NCI-H1694 treated with DMSO at 0.1 percent for 48 hours (cell line): Measurements from ENCODE around the gene ANKRD12.

Experiments
- DNase-seq: peaks from one replicate; lab custom pipeline; 2025; lab: John Stamatoyannopoulos, UW

ANKRD12 gene

DNA sequence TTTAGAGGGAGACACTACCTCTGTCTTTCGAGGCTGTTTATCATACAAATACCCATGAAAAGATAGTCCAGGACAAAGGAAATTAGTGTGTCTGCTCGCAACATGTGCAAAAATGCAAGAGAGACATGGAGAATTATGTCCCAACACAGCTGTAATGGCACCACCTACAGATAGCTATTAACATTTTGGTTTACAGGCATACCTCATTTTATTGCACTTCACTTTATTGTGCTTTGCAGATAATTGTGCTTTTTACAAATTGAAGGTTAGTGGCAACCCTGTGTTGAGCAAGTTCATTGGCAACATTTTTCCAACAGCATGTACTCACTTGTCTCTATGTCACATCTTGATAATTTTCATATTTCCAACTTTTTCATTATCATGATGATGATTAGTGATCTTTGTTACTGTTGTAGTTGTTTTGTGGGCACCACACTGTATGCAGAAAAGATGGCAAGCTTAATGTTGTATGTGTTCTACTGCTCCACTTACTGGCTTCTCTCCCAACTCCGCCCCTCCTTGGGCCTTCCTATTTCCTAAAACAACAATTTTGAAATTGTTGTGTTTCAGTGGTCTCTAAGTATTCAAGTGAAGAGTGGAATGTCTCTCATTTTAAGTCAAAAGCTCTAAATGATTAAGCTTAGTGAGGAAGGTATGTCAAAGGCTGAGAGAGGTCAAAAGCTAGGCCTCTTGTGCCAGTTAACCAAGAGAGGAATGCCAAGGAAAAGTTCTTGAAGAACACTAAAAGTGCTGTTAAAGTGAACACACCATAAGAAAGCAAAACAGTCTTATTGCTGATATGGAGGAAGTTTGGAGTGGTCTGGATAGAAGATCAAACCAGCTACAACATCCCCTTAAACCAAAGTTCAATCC, 52.0 kb downstream of the ANKRD12 start:
- DNase-seq, result no peak

DNA sequence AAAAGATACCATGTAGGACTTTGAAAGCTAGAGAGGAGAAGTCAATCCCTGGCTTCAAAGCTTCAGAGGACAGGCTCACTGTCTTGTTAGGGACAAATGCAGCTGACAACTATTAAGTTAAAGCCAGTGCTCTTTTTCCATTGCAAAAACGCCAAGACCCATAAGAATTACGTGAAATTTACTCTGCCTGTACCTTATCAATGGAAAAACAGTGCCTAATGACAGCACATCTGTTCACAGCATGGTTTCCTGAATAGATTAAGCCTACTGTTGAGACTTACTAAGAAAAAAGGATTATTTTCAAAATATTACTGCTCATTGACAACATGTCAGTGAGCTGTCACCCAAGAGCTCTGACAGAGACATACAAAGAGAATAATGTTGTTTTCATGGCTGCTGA, 52.9 kb downstream of the ANKRD12 start:
- DNase-seq, result no peak

DNA sequence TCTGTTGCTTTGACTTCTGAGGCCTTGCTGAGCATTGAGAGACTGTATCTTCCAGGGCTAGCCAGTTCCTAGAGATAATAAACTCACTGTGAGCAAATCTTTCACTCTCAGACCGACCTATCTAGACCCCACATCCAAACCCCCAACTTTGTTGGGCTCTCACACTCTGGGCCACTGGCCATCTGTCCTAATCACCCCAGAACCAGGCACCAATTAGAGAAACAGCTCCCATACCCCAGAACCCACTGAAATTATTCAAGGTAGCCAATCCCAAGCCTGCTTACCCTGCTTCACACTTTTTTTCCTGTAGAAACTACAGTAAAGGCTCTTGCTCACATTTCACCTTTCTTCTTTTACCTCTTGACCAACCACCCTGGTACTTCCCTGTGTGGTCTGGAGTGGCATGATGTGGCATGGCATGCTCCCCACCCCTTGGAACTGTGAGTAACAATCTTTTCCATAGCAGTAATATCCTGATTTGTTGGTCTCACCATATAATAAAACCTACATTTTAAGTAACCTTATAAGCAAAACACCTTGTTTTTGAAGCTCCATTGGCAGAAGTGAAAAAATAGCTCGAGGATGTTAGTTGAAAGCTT, 55.2 kb downstream of the ANKRD12 start:
- no peak for DNase-seq

DNA sequence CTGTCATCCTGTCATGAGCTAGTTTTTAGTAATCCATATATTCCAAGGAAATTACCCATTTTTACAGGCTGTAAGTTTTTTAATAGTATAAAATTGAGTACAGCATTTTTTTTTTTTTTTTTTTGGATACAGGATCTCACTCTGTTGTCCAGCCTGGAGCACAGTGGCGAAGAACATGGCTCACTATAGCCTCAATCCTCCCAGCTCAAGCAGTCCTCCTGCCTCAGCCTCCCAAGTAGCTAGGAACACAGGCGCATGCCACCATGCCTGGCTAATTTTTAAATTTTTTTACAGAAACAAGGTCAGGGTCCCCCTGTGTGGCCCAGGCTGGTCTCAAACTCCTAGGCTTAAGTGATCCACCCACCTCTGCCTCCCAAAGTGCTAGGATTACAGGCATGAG, 56.5 kb downstream of the ANKRD12 start:
- no peak for DNase-seq

DNA sequence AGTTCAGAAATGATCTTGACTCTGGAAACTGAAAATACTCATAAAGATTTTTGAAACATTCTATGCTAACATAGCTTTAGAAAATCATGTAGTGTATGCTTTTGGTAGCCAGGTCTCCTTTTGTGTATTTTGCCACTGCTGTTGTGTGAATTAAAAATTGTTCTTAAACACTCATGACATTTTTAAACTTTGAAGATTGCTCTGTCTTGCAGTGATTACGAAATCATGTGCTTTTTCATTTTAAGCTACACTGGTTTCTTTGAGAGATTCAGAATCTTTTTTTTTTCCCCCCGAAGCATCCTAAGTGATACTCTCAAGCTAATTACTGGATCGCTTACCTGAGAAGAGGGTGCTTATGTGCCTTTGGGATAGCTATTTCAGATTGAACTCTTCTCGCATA, 60.0 kb downstream of the ANKRD12 start:
- DNase-seq, result no peak

DNA sequence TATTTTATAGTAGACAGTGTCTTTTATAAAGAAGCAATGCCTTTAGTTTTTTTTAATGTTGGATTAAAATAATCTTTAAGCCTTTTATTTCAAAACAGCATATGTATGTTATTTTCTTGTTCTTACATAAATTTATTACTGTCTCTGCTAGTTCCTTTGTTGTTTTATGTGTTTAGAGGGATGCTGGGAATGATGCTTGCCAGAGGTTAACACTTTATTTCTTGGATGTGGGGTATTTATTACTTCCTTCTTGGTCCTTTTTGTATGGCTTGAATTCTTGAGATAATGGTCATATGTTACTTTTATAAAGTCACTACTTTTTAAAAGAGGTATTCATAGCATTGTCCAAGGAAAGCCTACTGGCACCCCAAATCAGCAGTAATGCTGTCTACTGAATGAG, 63.1 kb downstream of the ANKRD12 start:
- no peak for DNase-seq

DNA sequence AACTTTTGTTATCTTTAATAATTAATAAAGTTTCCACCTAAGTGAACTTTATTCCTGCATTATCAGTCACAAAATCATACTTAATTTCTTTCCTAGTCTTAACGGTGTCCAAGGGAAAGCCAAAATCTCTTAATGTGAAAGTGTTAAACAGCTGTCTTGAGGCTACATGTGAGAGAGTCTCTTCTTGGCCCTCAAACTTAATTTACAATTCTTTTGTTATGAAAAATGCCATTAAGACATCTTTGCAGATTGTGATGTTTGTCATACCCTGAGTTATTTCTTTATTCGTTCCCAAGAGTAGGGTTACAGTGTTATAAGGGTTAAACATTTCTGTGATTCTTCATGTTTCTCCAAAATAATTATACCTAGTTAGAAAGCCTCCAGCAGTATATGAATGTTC, 64.6 kb downstream of the ANKRD12 start:
- no peak for DNase-seq

DNA sequence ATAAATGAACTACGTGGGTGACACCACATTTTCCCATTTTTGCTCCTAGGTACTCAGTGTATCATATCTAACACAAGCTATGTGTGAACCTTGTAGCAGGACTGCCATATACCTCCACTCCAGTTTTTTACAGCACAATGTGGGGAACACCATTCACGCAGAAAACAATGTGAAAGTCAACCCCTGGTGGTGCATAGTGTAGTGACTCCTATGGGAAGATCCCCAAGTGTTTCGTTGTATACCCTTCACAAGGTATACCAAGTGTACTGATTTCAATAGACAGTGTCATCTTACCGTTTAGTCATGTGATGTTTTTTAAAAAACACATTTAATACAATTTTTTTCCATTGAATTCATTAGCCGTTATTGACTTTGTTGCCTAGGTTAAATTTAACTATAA, 68.1 kb downstream of the ANKRD12 start:
- DNase-seq, result no peak

DNA sequence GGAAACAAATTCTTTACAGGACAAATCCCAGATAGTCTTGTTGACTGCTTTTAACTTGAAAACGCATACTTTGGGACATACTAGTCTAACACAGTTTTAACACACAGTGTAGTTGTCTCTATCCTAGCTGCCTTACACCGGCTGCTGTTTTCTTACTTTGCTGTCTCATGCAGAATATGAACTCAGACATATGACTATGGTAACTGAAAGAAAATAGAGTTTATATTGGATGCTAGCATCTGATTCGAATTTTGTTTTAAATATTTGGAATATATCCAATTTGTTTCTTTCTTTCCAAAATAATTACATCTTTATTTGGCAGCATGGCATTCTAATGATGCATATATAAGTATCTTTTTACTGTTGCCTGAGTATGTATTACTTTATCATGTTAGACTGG, 69.8 kb downstream of the ANKRD12 start:
- DNase-seq, result no peak

DNA sequence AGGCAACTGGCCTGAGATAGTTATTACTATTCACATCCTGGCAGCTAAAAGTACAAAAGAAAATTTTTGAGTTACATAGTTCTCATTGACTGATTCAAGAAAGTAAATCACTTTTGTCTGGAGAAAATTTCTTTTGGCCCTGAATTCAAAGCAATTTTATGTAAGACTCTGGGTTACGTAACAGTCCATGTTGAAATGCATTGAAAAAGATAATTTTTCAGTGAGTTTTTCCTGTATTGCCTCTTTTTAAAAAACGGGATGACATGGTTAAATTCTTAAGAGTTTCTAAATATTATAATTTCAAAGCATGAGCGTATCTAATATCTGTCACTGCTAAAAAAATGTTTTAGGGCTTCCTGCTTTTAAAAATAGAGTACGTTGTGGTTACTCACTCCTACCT, 72.7 kb downstream of the ANKRD12 start:
- DNase-seq, result no peak

DNA sequence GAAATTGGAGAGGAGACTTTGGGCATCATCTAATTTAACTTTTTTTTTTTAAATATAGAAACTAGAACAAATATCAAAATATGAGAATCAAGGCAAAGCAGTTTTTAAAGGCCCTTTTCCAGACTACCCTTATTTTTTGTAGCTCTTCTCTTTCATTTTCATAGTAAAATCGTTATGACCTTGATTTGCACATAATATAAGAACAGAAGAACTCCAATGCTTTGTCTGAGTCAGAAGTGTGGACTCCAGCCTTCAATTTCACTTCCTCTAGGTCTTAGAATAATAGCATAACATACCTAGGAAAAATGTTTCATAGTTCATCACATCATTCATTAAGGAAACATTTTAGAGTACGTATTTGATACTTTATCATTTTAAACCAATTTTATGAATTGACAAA, 74.4 kb downstream of the ANKRD12 start:
- no peak for DNase-seq

DNA sequence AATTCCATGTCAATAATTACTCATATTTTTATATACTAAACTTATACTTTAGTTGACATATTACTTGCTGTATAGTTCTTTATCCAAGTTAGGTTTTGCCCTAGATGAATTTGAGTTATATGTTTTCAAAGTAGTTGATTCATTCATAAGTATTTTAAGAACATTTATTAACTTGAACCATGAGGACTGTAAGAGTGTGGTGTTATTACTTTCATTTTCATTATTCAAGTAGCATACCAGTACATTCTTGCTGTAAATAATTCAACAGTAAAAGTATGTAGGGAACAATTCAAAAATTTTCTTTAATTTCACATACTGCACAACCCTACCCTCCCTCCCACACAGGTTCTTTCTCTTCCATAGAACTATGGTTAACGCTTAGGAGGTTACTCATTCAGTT, 75.4 kb downstream of the ANKRD12 start:
- DNase-seq, result no peak

DNA sequence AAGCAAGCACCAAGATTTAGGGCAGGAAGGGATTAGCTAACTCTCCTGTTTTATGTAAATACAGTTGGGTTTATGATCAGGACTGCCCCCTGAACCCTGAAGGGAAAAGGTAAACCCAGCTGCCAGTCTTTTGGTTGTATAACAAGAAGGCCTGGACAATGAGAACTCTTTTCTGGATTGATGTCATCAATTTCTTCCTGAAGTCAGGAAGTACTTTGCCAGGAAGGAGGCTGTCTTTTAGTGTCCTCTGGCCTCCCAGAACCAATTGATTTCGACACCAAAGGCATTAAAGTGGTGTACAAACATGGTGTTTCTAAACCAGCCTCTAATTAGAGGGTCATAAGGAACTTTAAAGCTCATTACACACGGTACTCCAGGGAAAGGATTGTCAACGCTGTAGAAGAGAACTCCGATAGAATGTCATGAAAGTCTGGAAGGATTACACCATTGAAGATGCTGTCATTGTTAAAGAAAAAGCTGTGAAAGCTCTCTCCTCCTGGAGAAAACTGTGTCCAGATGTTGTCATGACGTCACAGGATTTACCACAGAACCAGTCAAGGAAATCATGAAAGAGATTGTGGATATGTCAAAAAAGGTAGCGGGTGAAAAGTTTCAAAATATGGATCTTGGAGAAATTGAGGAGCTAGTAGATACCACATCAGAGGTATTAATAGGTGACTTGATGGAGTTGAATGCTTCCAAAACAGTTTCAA, 78.8 kb downstream of the ANKRD12 start:
- no peak for DNase-seq

DNA sequence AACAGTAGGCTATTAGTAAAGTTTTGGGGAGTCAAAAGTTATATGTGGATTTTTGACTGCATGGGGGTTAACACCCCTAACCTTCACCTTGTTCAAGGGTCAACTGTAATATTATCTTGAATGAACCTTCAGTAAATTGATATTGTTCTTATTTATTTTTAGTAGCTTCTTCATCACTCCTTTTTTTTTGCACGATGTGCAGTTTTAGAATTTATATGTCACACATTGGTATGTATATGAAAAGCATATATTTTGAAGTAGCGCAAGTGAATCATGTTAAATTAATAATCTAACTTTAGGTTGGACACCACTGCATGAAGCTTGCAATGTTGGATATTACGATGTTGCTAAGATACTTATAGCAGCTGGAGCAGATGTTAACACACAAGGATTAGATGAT, 79.9 kb downstream of the ANKRD12 start:
- DNase-seq, result no peak

DNA sequence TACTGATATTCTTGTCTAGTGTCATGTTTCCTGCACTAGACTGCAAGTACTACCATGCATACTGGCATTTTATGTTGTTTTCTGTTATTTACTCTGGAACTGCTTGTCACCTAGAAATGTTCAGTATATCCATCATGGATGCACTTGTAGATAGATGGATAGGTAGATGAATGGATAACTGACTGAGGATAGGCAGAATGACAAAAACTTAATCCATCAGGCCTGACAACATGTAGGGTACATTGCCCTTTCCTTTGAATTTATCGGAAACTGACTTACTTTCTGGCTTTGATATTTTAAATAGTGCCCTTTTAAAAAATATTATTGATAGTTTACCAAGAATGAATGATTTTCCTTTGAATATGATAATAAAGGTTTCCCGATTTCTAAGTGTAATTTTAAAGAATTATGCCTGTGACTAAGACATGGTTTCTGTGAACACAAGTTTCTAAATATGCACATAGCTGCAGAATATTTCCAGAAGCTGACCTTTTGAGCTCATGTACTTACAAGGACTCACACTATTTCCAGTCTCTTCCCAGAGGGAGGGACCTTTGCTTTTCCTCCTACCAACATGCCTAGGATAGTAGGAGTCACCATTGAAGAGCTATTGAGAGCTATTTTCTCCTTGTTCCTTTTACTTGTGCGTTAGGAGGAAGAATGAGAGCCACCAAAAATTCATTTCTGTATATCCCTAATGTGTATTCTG, 81.3 kb downstream of the ANKRD12 start:
- DNase-seq, result no peak

DNA sequence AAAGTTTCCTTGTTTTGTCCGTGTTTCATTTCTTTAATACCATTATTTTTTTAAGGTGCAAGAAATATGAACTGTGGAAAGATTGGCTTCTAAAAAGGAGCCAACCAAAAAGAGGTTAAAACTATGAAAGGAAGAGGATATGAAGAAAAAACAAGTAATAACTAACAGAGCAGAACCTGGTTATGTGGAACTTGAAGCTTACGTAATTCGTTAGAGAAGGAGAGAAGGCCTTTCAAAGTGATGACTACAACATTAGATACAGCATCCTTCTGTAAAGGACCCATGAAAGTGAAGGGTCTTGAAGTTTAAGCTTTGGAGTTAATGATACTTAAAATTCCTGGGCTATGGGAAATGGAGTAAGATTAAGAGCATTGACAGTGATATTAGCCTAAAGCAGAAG, 84.5 kb downstream of the ANKRD12 start:
- no peak for DNase-seq

DNA sequence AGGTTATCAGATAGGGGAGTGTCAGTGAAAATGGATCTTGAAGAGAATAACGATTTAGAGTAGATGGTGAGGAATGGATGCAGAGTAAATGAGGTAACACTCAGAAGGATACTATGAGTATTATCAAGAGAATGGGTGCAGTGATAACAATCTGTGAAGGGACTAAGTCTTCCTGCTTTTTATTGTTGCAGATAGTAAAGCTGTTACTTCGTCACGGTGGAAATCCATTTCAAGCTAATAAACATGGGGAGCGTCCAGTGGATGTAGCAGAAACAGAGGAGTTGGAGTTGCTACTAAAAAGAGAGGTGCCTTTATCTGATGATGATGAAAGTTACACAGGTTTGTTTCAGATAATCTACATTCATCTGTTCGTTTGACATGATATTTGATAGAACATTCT, 85.1 kb downstream of the ANKRD12 start:
- no peak for DNase-seq

DNA sequence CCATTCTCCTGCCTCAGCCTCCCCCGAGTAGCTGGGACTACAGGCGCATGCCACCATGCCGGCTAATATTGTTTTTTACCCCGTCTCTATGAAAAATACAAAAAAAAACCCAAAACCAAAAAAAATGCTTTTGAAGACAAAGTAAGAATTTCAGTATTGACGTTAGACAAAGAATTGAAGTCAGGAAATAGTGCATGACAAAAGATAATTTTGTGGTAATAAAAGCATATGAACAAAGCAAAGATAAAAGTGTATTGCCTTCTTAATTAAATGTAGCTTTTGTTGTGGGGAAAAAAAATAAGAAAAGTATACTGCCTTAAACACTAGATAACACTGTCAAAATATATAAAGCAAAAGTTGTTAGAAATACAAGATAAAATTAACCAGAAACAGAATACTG, 86.8 kb downstream of the ANKRD12 start:
- DNase-seq, result no peak

DNA sequence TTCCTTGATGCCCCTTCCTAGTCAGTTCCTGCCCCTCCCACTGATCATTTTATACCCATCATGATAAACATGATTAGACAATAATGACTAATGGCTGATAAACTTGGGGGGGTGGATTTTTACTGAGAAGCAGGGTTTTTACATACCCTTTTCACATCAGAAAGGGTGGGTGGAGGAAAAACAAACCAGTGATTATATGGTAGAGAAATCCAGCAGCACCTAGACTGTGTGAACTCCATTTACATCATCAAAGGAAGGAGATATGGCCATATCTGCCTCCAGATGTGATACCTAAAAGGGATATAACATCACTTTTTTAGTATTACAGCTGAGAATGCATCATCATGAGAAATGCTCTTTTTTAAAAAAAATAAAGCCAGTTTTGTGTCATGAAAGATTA, 89.9 kb downstream of the ANKRD12 start:
- DNase-seq, result no peak

DNA sequence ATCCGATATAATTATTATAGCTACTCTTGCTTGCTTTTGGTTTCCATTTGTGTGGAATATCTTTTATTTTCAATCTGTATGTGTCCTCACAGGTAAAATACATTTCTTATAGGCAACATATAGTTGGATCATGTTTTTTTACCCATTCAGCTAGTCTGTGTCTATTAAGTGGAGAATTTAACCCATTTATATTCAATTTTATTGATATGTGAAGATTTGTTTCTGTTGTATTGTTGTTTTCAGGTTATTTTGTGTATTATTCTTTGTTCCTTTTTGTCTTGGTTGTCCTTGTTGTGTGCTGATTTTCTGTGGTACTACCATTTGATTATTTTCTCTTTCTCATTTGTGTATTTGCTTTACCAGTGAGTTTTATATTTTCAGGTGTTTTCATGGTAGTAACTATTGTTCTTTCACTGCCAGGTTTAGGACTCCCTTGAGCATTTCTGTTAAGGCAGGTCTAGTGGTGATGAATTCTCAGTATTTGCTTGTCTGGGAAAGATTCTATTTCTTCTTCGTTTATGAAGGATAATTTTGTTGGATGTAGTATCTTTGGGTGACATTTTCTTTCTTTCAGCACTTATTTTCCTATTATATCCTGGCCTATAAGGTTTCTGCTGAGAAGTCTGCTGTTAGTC, 95.4 kb downstream of the ANKRD12 start:
- DNase-seq, result no peak

DNA sequence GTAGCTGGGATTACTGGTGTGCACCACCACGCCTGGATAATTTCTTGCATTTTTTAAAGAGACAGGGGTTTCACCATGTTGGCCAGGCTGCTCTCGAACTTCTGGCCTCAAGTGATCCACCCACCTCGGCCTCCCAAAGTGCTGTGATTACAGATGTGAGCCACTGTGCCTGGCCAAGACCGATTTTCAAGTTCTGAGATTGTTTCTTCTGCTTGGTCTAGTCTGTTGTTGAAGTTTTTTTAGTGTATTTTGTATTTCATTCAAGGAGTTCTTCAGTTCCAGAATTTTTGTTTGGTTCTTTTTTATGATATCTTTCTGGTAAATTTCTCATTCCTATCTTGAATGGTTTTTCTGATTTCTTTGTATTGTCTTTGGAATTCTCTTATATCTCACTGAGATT, 96.4 kb downstream of the ANKRD12 start:
- DNase-seq, result no peak

DNA sequence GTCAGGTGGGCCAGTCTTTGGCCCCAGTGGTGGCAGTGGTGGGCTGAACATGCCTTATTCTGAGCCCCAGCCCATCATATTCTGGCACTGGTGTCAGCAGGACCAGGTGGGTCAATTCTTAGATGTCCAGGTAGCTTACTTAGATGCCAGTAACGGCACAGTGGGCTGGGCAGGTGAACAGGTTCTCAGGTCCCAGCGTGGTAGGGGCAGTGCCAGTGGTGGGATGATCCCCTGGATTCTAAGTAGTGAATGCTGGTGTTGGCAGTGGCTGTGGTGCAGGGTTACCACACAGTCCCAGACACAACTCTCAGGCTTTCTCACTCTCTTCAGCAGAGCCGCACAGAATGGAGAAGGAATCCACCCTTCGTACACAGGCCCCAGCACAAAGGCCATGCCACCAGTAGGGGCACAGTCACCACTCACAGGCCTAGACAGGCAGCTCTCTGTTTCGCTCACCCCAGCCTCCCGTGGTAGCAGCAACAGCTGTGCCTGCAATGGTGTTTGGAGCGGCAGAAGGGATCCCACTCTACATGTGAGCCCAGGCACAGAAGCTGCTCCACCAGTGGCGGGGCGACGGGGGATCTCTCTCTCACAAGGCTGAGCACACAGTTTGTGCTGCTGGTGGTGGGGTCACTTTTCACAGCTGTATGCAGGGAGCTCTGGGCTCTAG, 97.3 kb downstream of the ANKRD12 start:
- no peak for DNase-seq
